Chondrocyte (in vitro differentiated cells): Measurements from ENCODE around the gene INSYN2A. TPM values are rescaled to one million over a fixed set of nuclear protein-coding genes. Genes with fewer than 3 reads are reported as not detected.
A peak's percentile ranks its signal among the peaks of the same experiment; 100 is the strongest.

Source experiments
- DNase-seq: peaks from one replicate; pipeline ENCODE4 v3.0.0; 2021; ENCODE audit warnings: mixed read lengths, low spot score
- H3K27ac Mint-ChIP-seq: one replicate; pipeline ENCODE4 v1.8.0; 2021; ENCODE audit warnings: mild to moderate bottlenecking, moderate library complexity, mixed read lengths; ENCODE audit not compliant: unreplicated experiment
- H3K27me3 Mint-ChIP-seq: 2 replicates; pipeline ENCODE4 v1.8.0; 2021; ENCODE audit warnings: low read depth, mixed read lengths
- H3K36me3 Mint-ChIP-seq: 2 replicates; pipeline ENCODE4 v1.8.0; 2021; ENCODE audit warnings: low read depth, mixed read lengths
- H3K4me1 Mint-ChIP-seq: 2 replicates; pipeline ENCODE4 v1.8.0; 2021; ENCODE audit warnings: low read depth, mild to moderate bottlenecking, mixed read lengths
- H3K4me3 Mint-ChIP-seq: one replicate; pipeline ENCODE4 v1.8.0; 2021; ENCODE audit warnings: mild to moderate bottlenecking, moderate library complexity, mixed read lengths; ENCODE audit not compliant: unreplicated experiment
- H3K9me3 Mint-ChIP-seq: 2 replicates; pipeline ENCODE4 v1.8.0; 2021; ENCODE audit warnings: low read depth, mixed read lengths
- long read RNA-seq: library from polyadenylated mRNA; stranded (forward); transcript quantifications from one replicate; pipeline ENCODE4 v2.0.0, GENCODE V29; 2021
- total RNA-seq: library from RNA; stranded (reverse); gene quantifications from 3 replicates; pipeline ENCODE4 v1.2.1, GENCODE V29; 2021
- TF ChIP-seq, protein P1 (sequence below): fragments of 200-600 bp; sonication (generic); IDR thresholded peaks from 2 replicates; pipeline ENCODE4 v1.5.0; 2021; ENCODE audit warnings: antibody characterized with exemption, mild to moderate bottlenecking, moderate library complexity

Gene INSYN2A, protein sequence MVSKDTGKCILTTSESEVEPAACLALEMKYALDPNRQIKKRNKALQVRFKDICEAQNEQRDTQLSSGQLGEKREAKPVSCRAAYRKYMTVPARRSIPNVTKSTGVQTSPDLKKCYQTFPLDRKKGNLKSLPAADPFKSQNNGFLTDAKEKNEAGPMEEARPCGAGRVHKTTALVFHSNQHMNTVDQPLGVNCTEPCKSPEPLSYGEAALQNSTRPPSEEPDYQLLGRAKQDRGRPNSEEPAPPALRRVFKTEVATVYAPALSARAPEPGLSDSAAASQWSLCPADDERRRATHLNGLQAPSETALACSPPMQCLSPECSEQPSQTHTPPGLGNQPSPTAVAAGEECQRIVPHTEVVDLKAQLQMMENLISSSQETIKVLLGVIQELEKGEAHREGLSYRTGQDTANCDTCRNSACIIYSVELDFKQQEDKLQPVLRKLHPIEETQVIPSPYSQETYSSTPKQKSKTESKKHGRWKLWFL
- 0.10 to 0.68 TPM (median 0.13 TPM) in 3 replicates for total RNA-seq
- long read RNA-seq, partial matches to known transcripts: 0 of 2 reads
- long read RNA-seq, other reads (novel, unspliced or antisense): 2 of 2 reads

- TF ChIP-seq, protein P1, sequence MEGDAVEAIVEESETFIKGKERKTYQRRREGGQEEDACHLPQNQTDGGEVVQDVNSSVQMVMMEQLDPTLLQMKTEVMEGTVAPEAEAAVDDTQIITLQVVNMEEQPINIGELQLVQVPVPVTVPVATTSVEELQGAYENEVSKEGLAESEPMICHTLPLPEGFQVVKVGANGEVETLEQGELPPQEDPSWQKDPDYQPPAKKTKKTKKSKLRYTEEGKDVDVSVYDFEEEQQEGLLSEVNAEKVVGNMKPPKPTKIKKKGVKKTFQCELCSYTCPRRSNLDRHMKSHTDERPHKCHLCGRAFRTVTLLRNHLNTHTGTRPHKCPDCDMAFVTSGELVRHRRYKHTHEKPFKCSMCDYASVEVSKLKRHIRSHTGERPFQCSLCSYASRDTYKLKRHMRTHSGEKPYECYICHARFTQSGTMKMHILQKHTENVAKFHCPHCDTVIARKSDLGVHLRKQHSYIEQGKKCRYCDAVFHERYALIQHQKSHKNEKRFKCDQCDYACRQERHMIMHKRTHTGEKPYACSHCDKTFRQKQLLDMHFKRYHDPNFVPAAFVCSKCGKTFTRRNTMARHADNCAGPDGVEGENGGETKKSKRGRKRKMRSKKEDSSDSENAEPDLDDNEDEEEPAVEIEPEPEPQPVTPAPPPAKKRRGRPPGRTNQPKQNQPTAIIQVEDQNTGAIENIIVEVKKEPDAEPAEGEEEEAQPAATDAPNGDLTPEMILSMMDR: peak; percentile 75
- Mint-ChIP-seq H3K9me3 (no peaks in the 10 kb centered on the region), H3K27me3 (no peaks in the 10 kb centered on the region), H3K4me1 (peaks cover 6% of the 10 kb centered on the region), H3K4me3 (peak within 1 kb of the TSS; percentile 75), H3K36me3 (no peaks in the 10 kb centered on the region), H3K27ac (peak within 1 kb of the TSS; percentile 22)
- DNase-seq: no peak
Observed at GRCh38 chr10:127196282-127197153, at the start of gene INSYN2A. TSS of gene INSYN2A (minus strand) at chr10:127196591. CDS start at chr10:127176395, 20,196 bp downstream.

DNA sequence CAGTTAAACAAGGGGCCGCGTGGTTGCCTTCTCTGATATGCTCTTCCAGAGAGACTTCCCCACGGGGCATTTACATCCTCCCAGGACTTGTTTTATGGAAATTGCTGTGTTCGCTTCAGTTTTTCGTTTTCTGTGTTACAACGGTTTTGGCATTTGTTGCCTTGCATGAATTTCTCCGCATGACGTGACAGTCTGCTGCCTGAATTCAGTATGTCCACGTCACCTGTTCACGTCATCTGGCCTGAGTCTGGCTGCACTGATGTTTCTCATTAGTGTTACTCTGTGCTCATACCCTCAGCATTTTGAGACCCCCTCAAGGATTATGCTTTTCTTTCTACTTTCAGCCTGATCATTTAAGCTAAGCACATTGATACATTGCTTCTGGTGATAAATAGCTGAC, 49.1 kb upstream of the INSYN2A start:
- H3K27ac Mint-ChIP-seq: no peak overlapping the region
- H3K4me1 Mint-ChIP-seq: no peaks in the 10 kb centered on the region
- no peak overlapping the region for H3K4me3 Mint-ChIP-seq
- peaks cover 11% of the 10 kb centered on the region for H3K36me3 Mint-ChIP-seq
- no peaks in the 10 kb centered on the region for H3K9me3 Mint-ChIP-seq
- DNase-seq: no peak
- TF ChIP-seq, protein P1: no peak
- no peaks in the 10 kb centered on the region for H3K27me3 Mint-ChIP-seq

GRCh38 chr10:127243490-127244272, 47.3 kb upstream of the INSYN2A start:
- Mint-ChIP-seq H3K4me3 (no peak overlapping the region), H3K4me1 (no peaks in the 10 kb centered on the region), H3K27me3 (no peaks in the 10 kb centered on the region), H3K27ac (no peak overlapping the region), H3K9me3 (no peaks in the 10 kb centered on the region), H3K36me3 (peaks cover 3% of the 10 kb centered on the region)
- no peak for DNase-seq
- TF ChIP-seq, protein P1: peak; percentile 75

DNA sequence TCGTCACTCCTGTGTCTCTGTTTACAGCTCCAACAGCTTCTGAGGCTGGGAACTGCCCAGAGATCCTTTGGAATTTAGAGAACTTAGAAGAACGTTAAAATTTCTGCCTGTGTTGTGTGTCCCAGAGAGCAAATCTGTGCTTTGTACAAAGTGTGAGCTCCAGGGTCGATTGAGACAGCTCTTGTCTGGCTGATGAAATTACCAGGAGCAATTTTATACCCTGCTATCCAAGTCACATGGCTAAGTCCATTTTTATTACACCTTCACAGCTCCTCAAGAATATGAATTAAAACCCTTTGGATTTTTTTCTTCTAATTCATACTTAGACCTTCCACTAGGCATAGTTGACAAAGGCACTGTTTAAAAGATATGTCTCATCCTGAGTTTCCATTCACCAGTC, 46.5 kb upstream of the INSYN2A start:
- Mint-ChIP-seq H3K27me3 (no peaks in the 10 kb centered on the region), H3K27ac (no peak overlapping the region), H3K9me3 (no peaks in the 10 kb centered on the region), H3K4me3 (no peak overlapping the region), H3K36me3 (peaks cover 2% of the 10 kb centered on the region), H3K4me1 (no peaks in the 10 kb centered on the region)
- DNase-seq: no peak
- TF ChIP-seq, protein P1: no peak
